NCI-H1930 (cell line): ENCODE measurements around the gene ZNF124.
"Not testable (repeated sequence)": the region's sequence is repeated elsewhere in the genome, so short reads cannot be mapped to it uniquely, and the experiment has no call there.

ENCODE experiments used
- DNase-seq, 2 experiments: peaks; one replicate each; lab custom pipeline; 2025; lab: John Stamatoyannopoulos, UW

ZNF124 gene

DNA sequence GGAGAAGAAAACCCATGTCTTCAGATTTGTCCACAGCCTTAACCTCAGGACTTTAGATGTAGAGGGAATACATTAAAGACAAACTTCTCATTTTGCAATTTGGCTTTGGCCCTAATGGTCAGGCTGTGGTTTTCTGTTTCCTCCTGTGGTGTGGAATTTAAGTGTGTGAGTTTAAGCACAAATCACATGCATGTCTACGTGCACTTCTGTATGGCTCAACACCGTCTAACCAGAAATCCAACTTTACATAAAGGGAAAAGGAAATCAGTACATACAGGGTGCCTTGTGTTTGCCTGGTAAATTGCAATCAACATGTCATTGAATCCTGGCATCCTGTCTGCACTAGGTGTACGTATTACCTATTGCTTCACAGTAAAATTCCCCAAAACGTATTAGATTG is 1.2 kb upstream of the ZNF124 start:
- no peak for DNase-seq

DNA sequence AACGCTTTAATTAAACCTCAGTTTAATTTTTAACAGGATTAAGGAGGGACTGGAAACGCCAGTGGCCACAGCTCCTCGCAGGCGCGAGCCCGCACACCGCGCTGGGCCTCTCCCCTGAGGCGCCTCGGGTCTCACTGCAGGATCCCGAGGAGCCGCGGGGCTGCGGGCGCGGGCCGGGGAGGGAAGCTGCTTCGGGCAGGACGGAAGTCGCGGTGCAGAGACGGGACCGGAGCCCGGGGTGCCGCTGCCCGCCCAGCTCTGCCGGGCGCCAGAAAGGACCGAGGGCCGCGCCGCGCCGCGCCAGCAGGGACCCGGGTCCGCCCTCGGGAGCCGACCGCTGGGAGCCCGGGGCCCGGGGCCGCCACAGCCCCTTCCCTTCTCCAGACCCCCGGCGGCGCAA is 377 bp downstream of the ZNF124 start:
- not testable (repeated sequence) for DNase-seq

DNA sequence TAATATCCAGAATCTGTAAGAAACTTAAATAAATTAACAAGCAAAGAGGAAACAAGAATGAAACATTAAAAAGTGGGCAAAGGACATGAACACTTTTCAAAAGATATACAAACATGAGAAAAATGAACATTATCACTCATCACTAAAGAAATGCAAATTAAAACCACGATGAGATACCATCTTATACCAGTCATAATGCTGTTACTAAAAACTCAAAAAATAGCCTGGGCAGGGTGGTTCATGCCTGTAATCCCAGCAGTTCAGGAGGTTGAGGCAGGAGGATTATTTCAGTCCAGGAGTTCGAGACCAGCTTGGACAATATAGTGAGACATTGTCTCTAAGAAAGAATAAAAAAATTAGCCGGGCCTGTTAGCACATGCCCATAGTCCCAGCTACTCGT is 6.1 kb downstream of the ZNF124 start:
- DNase-seq: no peak

DNA sequence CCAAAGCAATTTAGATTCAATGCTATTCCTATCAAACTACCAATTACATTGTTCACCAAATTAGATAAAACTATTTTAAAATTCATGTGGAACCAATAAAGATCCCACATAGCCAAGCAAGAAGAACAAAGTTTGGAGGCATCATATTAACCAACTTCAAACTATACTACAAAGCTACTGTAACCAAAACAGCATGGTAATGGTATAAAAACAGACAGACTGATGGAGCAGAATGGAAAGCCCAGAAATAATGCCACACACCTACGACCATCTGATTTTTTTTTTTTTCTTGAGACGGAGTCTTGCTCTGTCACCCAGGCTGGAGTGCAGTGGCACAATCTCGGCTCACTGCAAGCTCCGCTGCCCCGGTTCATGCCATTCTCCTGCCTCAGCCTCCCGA is 7.1 kb downstream of the ZNF124 start:
- no peak for DNase-seq

DNA sequence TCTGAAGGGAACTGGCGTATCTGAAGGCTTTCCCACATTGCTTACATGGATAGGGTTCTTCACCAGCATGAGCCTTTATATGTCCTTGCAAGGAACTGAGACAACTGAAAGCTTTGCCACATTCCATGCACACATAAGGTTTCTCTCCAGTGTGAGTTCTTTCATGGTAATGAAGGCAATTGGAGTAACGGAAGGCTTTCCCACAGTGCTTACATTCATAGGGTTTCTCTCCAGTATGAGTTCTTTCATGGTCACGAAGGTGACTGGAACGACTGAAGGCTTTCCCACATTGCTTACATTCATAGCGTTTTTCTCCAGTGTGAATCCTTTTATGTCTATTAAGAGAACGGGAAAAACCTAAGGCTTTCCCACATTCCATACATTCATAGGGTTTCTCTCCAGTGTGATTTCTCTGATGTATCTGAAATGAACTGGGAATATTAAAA is 15.0 kb downstream of the ZNF124 start:
- DNase-seq: no peak

DNA sequence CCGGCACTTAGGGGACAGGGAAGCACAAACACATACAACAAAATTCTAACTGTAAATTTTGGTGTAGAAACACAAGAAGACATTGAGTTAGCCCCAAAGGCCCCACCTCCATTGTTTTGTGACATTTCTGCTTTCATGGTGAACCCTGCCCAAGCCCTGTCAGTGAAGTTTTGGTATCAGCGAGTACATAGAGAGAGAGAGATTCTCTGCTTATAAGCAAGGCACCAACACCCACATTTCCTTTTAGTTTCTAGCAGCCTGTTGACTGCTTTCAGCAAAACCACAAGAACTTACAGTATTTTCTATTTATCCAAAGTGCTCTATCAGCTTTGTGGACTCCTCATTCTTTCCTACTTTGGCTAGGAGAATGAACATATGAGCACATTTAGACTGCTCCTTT is 24.0 kb downstream of the ZNF124 start:
- DNase-seq: no peak

DNA sequence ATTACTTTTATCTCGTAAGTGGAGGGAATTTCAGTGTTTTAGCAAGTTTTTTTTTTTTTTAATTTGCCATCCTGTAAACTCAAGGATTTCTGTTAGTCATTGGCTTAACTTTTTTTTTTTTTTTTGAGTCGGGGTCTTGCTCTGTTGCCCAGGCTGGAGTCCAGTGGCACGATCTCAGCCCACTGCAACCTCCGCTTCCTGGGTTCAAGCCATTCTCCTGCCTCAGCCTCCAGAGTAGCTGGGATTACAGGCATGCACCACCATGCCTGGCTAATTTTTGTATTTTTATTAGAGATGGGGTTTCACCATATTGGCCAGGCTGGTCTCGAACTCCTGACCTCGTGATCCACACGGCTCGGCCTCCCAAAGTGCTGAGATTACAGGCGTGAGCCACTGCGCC is 24.7 kb downstream of the ZNF124 start:
- not testable (repeated sequence) for DNase-seq

DNA sequence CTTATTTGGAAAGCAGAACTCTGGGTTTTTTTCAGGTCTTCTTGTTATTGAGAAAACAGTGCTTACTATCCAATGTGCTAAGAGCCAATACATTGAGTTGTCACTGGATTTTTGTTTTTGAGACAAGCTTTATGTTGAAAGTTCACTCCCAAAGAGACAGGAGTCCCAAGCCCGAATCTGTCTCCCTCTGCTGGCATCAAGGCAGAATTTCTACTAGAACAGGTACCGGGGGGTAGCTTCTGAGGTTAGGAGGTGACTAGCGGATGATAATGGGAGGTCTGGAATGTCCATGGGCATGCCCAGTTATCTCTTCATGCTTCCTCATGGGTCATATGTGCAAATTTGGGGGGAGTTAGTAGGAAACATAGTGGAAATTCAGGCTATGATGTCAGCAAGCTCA is 25.1 kb downstream of the ZNF124 start:
- DNase-seq: no peak

DNA sequence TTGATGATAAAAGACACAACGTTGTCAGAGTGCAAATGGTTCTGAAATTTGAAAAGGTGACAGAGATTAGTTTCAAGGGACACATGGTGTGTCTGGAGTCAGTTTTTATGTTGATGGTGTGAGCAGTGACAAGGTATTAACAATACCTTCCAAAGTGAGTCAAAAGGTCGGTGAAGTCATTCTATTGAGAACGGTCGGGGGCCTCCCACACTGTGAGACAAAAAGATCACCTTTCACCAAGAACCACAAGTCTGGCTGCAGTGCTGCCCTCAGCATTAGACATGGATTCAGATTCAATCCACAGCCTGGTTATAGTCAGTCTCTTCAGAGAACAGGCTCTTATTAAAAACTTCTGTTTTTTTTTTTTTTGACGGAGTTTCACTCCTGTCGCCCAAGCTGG is 26.5 kb downstream of the ZNF124 start:
- no peak for DNase-seq

DNA sequence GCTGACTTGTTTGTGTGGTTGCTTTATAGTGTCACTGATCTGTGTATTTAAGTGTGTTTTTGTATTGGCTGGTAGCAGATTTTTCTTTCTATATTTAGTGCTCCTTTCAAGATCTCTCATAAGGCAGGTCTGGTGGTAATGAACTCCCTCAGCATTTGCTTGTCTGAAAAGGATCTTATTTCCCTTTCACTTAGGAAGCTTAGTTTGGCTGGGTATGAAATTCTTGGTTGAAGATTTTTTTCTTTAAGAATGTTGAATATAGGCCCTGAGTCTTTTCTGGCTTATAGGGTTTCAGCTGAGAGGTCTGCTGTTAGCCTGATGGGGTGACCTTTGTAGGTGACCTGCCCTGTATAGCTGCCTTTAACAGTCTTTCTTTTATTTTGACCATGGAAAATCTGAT is 32.3 kb downstream of the ZNF124 start:
- DNase-seq: not testable (repeated sequence)

DNA sequence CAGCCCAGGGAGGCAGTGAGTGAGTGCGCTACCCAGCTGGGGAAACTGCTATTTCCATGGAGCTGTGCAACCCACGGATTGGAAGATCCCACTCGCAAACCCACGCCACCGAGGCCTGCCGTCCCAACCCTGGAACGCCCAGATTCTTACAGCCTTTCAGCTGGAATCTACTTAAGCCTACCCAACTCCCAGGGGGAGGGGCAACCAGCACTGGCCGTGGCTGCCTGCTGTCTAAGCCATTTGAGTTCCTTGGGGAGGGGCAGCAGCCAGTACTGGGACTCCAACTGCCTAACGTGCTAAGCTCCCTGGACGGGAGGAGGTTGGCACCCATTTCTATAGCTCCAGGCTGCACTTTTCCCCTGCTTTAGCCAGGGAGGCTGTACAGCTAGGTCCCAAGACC is 40.6 kb downstream of the ZNF124 start:
- DNase-seq: no peak

DNA sequence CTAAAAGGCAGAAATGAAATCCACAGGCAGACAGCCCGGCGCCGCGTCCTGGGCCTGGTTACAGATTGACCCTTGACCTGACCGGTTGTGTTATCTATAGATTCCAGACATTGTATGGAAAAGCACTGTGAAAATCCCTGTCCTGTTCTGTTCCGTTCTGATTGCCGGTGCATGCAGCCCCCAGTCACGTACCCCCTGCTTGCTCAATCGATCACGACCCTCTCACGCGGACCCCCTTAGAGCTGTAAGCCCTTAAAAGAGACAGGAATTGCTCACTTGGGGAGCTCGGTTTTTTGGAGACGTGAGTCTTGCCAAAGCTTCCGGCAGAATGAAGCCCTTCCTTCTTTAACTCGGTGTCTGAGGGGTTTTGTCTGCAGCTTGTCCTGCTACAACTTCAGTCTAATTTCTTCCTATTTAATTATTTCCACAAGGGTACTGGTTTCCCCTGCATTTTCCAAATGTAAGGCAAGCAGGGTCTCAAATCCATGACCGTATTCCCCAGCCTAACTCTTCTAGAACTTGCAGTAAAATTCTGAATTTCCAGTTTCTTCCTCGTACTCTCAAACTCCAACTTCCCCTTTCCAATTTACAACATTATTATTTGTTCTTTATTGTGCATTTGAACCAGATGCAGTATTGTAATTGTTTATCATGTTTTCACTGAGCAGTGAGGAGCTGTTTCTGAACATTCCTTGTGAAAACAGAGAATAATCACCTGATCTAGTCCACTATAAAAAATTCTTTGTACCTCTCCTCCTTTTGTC is 44.1 kb downstream of the ZNF124 start:
- not testable (repeated sequence) for DNase-seq

DNA sequence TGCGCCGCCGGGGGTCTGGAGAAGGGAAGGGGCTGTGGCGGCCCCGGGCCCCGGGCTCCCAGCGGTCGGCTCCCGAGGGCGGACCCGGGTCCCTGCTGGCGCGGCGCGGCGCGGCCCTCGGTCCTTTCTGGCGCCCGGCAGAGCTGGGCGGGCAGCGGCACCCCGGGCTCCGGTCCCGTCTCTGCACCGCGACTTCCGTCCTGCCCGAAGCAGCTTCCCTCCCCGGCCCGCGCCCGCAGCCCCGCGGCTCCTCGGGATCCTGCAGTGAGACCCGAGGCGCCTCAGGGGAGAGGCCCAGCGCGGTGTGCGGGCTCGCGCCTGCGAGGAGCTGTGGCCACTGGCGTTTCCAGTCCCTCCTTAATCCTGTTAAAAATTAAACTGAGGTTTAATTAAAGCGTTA is 45.2 kb downstream of the ZNF124 start:
- not testable (repeated sequence) for DNase-seq

DNA sequence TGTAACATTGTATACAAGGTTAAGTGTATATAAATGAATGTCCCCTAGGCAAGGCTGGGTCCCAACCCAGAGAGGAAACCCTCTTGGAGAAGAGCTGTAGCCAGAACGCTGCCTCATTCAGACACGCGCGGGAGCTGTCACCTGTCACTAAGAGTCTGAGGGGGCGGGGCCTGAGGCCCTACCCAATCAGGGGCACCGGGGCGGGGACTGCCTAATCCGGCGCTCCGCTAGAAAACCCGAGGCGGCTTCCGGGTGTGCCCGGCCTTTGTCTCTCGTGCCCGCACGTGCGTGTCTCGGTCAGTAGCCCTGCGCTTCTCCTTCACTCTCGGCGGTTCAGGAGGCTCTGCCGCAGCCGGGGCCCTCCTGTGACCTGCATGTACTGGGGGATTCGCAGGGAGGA is 45.7 kb downstream of the ZNF124 start:
- DNase-seq: not testable (repeated sequence)

DNA sequence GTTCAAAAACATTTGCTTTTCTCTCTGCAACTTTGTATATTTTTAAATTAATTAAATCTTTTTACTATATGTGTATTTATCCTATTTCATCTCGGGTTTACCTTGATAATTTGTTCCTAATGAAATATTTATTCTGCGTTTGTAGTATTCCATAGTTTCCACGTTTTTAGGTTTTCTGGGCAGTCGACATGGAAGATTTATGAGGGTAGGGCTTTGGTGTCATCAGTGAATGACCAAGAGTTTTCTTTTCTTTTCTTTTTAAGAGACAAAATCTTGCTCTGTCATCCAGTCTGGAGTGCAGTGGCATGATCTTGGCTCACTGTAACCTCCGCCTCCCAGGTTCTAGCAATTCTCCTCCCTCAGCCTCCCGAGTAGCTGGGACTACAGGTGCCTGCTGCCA is 50.4 kb downstream of the ZNF124 start:
- DNase-seq: no peak

DNA sequence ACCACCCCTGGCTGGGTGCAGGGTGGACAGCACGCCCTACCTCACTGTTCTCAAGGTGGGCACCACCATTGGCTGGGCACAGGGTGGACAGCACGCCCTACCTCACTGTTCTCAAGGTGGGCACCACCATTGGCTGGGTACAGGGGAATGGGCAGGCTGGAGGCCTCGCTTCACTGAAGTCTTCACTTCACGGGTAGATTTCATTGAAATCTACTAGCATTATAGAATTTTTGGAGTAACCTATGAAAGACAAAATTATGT is 51.5 kb downstream of the ZNF124 start:
- not testable (repeated sequence) for DNase-seq

DNA sequence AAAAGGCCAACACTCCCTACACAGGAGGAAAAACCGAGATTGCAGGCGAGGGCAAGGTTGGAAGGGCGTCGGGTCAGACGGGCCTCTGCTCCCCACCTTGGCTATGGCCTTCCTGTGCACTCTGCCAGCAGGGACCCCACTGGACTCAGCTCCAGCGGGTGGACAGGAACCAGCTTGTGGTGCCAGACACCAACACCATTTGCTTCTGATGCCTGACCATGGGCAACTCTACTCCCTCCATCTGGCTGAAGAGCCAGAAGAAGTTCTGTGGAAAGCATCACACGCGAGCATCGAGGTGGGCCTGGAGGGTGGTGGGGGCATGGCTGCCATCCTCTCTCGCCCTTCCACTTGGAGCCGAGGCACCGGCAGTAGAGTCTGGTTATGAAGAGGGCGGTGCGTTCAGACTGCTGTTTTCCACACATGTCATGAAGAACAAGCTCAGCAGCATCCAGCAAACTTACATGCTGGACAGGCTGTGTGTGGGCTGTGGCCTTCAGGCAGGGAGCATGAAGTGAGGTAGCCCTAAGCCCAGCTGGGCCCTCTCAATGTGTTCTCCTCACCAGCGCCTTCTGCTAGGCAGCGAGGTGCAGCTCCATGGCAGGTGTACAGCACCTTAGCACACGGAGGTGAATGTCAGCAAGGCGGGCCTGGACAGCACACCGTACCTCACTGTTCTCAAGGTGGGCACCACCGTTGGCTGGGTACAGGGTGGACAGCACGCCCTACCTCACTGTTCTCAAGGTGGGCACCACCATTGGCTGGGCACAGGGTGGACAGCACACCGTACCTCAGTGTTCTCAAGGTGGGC is 52.0 kb downstream of the ZNF124 start:
- no peak for DNase-seq

DNA sequence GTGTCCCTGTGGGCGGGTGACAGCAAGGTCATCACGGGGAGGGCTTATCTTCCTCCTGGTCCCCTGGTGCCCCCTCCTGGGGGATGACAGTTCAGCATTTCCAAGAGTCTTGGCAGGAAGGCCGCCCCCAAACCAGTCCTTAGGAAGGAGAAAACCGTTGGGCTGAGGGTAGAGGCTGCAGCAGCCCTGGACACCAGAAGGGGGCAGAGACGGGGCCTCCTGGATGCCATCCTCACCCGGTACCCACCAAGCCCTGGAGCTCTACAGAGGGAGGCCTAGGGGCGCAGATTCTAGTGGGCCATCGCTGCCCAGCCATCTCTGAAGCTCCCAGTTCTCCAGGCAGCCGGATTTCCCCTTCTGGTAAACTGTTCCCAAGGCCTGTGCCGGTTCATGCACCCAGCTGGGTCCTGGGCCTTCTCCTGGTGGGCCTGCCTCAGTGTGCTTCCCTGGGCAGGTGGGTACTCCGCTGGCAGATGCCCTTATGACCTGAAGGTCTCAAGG is 52.8 kb downstream of the ZNF124 start:
- DNase-seq: peak; percentile 34 to 40

DNA sequence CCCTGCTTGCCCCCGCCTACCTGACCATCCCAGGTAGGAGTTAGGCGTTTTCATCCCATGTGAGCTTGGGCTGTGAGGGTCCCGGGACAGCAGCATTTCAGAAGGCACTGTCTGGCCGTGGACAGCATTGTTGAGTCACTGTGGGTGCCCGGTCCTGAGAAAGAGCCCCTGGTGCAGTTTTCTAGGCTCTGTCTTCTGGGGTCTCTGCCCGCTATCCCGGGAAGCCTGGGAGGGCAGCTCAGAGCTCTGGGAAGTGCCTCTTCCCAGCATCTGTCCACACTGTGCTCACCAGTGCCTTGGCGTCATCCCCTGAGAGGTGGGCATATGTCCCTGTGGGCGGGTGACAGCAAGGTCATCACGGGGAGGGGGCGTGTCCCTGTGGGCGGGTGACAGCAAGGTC is 56.3 kb downstream of the ZNF124 start:
- DNase-seq: no peak

DNA sequence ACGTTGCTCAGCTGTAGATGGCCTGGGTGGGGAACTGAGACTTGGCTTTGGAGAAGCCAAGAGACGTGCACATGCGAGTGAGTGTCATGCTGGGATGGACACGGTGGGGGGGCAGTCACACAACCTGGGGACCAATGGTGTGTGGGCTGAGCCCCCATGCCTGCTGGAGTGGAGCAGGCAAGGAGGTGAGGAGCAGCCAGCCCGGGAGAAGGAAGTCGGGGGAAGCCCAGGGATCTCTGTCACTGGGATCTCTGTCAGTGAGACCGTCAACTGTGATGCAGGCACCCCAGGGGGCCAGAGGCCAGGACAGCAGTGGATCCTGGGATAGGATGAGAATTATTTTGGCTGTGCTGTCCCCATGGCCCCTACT is 56.7 kb downstream of the ZNF124 start:
- no peak for DNase-seq

DNA sequence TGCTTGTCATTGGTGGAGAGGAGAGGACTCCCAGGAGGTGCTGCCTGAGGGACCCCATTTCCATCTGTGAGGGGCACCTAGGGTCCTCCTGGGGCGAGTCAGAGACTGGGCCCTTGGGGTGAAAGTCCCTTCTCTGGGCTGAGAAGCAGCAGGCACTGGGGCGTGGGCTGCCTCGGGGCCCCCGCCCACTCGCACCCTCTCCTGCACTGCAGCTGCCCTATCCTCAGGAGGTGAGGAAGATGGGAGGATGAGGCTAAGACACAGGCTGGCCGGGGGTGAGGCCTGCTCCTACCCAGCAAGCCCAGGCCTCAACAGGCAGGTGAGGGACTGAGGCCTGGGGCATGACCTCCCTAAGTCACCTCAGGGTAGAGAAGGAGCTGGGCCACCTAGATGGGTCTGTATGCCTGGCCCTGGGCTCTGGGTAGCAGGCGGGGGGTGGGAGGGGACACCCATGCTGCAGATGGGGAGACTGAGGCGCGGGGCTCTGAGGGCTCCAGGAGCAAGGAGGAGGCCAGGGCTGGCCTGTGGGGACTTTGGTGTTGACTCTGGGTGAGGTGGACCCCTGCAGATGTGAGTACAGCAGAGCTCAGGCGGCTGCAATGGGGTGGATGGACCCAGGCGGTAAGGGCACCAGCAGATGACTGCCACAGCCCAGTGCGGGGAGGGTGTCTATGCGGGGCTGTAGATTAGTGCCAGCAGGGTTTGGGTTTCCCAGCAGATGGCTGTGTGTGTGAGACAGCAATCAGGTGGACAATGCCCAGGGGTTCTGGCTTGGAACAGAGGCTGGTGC is 57.3 kb downstream of the ZNF124 start:
- DNase-seq: no peak

DNA sequence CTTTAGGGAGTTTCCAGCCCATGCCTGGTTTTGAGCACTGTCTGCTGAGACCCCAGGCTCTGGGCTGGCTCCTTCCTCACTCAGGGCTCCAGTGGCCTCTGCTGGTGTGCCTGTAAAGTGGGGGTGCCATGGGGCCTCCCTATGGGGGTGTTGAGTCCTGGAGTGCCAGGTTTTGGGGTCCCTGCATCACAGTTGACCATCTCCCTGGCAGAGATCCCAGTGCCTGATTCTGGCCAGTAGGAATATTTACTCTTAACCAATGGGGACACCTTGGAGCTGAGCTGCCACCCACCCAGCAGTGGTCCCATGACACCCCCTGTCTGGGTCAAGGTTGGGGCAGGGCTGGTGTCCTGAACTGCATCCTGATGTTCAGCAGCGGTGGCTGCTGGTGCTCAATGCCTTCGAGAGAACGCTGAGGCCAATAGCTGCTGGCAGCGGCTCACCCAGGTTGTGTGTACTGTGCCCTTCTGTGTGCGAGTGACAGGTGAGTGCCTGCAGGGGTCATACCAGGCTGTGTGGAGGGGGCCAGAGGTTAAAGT is 58.0 kb downstream of the ZNF124 start:
- DNase-seq: no peak
